ENCODE results near the gene RHBDL2. TPM values are rescaled to one million over a fixed set of nuclear protein-coding genes. Genes with fewer than 3 reads are reported as not detected.

RHBDL2 gene
- polyA plus RNA-seq, 1 donor from 2014 or later, result not detected

DNA sequence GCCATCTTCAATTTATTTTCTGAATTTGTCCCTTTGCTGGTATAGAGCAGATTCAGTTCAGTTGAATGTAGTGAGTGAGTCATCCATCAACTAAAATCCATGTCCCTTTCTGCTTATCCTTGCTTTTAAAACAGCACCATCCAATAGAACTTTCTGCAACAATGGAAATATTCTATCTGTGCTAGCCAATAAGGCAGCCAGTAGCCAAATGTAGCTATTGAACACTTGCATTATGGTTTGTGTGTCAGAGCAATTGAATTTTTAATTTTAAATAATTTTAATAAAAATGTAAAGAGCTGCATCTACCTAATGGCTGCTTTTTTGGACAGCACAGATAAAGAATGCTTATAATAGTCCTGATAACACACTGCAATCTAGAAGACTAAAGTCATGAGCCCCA lies 60.1 kb downstream of the RHBDL2 start, which contains the start of gene GJA9:
GJA9 (minus strand) TSS at position 101 of the 400 bp plus-strand sequence. CDS start 5,489 bp downstream, outside the sequence.
- Histone ChIP-seq H3K79me2 (replicated peaks; ENCODE audit: insufficient read depth, low read length) (no peaks in the 10 kb centered on the region), H3K9me3 (ENCODE audit: low read length) (no peaks in the 10 kb centered on the region), H4K20me1 (ENCODE audit: insufficient read depth) (no peaks in the 10 kb centered on the region), H3K27me3 (ENCODE audit: insufficient read depth, low read depth, low read length) (no peaks in the 10 kb centered on the region), H3K4me3 (ENCODE audit: low read length) (no peak within 1 kb of the TSS), H3K9ac (ENCODE audit: low read length) (no peak within 1 kb of the TSS), H3K4me2 (ENCODE audit: low read length) (no peak within 1 kb of the TSS), H3K27ac (ENCODE audit: low read length) (no peak within 1 kb of the TSS), H2AFZ (ENCODE audit: low read depth, low read length) (no peak within 1 kb of the TSS), H3K9me2 (ENCODE audit: insufficient read depth, low read length) (no peaks in the 10 kb centered on the region), H3F3A (ENCODE audit: insufficient read depth, low read length, poor library complexity, severe bottlenecking) (no peaks in the 10 kb centered on the region), H3K36me3 (ENCODE audit: insufficient read depth, low read length) (no peaks in the 10 kb centered on the region)
- TF ChIP-seq, protein P1, sequence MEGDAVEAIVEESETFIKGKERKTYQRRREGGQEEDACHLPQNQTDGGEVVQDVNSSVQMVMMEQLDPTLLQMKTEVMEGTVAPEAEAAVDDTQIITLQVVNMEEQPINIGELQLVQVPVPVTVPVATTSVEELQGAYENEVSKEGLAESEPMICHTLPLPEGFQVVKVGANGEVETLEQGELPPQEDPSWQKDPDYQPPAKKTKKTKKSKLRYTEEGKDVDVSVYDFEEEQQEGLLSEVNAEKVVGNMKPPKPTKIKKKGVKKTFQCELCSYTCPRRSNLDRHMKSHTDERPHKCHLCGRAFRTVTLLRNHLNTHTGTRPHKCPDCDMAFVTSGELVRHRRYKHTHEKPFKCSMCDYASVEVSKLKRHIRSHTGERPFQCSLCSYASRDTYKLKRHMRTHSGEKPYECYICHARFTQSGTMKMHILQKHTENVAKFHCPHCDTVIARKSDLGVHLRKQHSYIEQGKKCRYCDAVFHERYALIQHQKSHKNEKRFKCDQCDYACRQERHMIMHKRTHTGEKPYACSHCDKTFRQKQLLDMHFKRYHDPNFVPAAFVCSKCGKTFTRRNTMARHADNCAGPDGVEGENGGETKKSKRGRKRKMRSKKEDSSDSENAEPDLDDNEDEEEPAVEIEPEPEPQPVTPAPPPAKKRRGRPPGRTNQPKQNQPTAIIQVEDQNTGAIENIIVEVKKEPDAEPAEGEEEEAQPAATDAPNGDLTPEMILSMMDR (IDR thresholded peaks at IDR 0.05; ENCODE audit: poor library complexity, severe bottlenecking), result no peak
- TF ChIP-seq EZH2 (IDR thresholded peaks at IDR 0.05; ENCODE audit: borderline replicate concordance, insufficient read depth, low read length, poor library complexity, severe bottlenecking) (no peak), TAF1 (IDR thresholded peaks at IDR 0.05; ENCODE audit: low read depth) (no peak), POLR2AphosphoS5 (IDR thresholded peaks at IDR 0.05) (no peak), SMC3 (conservative IDR thresholded peaks at IDR 0.05; ENCODE audit: poor library complexity) (no peak), EP300 (conservative IDR thresholded peaks at IDR 0.05; ENCODE audit: poor library complexity, severe bottlenecking) (no peak), MXI1 (conservative IDR thresholded peaks at IDR 0.05; ENCODE audit: poor library complexity, severe bottlenecking) (no peak), RAD21 (conservative IDR thresholded peaks at IDR 0.05) (no peak)
- TF ChIP-seq, protein P2, sequence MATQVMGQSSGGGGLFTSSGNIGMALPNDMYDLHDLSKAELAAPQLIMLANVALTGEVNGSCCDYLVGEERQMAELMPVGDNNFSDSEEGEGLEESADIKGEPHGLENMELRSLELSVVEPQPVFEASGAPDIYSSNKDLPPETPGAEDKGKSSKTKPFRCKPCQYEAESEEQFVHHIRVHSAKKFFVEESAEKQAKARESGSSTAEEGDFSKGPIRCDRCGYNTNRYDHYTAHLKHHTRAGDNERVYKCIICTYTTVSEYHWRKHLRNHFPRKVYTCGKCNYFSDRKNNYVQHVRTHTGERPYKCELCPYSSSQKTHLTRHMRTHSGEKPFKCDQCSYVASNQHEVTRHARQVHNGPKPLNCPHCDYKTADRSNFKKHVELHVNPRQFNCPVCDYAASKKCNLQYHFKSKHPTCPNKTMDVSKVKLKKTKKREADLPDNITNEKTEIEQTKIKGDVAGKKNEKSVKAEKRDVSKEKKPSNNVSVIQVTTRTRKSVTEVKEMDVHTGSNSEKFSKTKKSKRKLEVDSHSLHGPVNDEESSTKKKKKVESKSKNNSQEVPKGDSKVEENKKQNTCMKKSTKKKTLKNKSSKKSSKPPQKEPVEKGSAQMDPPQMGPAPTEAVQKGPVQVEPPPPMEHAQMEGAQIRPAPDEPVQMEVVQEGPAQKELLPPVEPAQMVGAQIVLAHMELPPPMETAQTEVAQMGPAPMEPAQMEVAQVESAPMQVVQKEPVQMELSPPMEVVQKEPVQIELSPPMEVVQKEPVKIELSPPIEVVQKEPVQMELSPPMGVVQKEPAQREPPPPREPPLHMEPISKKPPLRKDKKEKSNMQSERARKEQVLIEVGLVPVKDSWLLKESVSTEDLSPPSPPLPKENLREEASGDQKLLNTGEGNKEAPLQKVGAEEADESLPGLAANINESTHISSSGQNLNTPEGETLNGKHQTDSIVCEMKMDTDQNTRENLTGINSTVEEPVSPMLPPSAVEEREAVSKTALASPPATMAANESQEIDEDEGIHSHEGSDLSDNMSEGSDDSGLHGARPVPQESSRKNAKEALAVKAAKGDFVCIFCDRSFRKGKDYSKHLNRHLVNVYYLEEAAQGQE (IDR thresholded peaks at IDR 0.05; ENCODE audit: borderline replicate concordance), result no peak

DNA sequence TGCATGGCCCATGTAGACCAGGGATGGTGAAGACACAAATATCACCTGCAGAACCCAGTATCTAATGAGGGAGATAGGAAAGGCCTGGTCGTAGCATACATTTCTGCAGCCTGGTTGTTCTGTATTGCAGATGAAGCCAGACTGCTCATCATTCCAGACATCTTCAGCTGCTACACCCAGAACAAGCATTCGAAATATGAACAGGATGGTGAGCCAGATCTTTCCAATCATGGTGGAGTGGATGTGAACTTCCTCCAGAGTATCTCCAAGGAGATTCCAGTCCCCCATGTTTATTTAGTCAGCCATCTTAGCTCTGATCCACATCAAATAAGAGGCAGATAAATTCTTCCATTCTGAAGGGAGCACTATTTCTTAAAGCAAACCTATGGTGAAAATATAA lies 65.8 kb downstream of the RHBDL2 start:
- no peak for TF ChIP-seq POLR2AphosphoS5 (IDR thresholded peaks at IDR 0.05)
- TF ChIP-seq EZH2 (IDR thresholded peaks at IDR 0.05; ENCODE audit: borderline replicate concordance, insufficient read depth, low read length, poor library complexity, severe bottlenecking), result no peak
- TF ChIP-seq, protein P1 (IDR thresholded peaks at IDR 0.05; ENCODE audit: poor library complexity, severe bottlenecking), result no peak
- no peak for TF ChIP-seq MXI1 (conservative IDR thresholded peaks at IDR 0.05; ENCODE audit: poor library complexity, severe bottlenecking)
- TF ChIP-seq, protein P2 (IDR thresholded peaks at IDR 0.05; ENCODE audit: borderline replicate concordance), result no peak
- TF ChIP-seq SMC3 (conservative IDR thresholded peaks at IDR 0.05; ENCODE audit: poor library complexity), result no peak
- H3K9me3 ChIP-seq (ENCODE audit: low read length), result no peaks in the 10 kb centered on the region
- H3K36me3 ChIP-seq (ENCODE audit: insufficient read depth, low read length), result no peaks in the 10 kb centered on the region
- H3K27ac ChIP-seq (ENCODE audit: low read length), result no peak overlapping the region
- H3K79me2 ChIP-seq (replicated peaks; ENCODE audit: insufficient read depth, low read length), result peaks cover 5% of the 10 kb centered on the region
- no peaks in the 10 kb centered on the region for H3K27me3 ChIP-seq (ENCODE audit: insufficient read depth, low read depth, low read length)
- no peaks in the 10 kb centered on the region for H3K9me2 ChIP-seq (ENCODE audit: insufficient read depth, low read length)
- H3F3A ChIP-seq (ENCODE audit: insufficient read depth, low read length, poor library complexity, severe bottlenecking), result no peaks in the 10 kb centered on the region
- no peak overlapping the region for H3K9ac ChIP-seq (ENCODE audit: low read length)
- no peak overlapping the region for H3K4me2 ChIP-seq (ENCODE audit: low read length)
- H4K20me1 ChIP-seq (ENCODE audit: insufficient read depth), result no peaks in the 10 kb centered on the region
- no peak overlapping the region for H3K4me3 ChIP-seq (ENCODE audit: low read length)
- H2AFZ ChIP-seq (ENCODE audit: low read depth, low read length), result no peak overlapping the region
